ENCODE data around the gene HNRNPAB.
A peak's percentile ranks its signal among the peaks of the same experiment; 100 is the strongest.

- TF ChIP-seq PRDM4 (tag by site-specific recombination; IDR thresholded peaks at IDR 0.05) = no peak
- TF ChIP-seq ZNF133 (tag by site-specific recombination; IDR thresholded peaks at IDR 0.05) = no peak
- TF ChIP-seq CTCF (tag by site-specific recombination; IDR thresholded peaks at IDR 0.05) = peak; percentile 76
- TF ChIP-seq ZNF530 (tag by site-specific recombination; IDR thresholded peaks at IDR 0.05; ENCODE audit: low read depth) = no peak
- TF ChIP-seq KLF16 (tag by site-specific recombination; IDR thresholded peaks at IDR 0.05) = no peak
- TF ChIP-seq REST (tag by site-specific recombination; IDR thresholded peaks at IDR 0.05) = no peak
- no peak for TF ChIP-seq ZBTB21 (tag by site-specific recombination; IDR thresholded peaks at IDR 0.05)
- TF ChIP-seq ZNF324 (tag by site-specific recombination; IDR thresholded peaks at IDR 0.05) = no peak
- TF ChIP-seq ZNF140 (tag by site-specific recombination; IDR thresholded peaks at IDR 0.05) = no peak
Observed at GRCh38 chr5:178234750-178235587, 30.6 kb downstream of the HNRNPAB start.

All from HEK293 (cell line).